Stimulated activated CD4-positive, alpha-beta T cell treated with anti-CD3 and anti-CD28 coated beads, Interleukin-1b, Interleukin-23, amount 100 ng/mL, for 4 hours (primary cell): ENCODE measurements around the gene KANK4.

ENCODE experiments used
- DNase-seq, 2 donors: peaks; one replicate each; pipeline ENCODE4 v3.0.0-alpha.2; 2020; ENCODE audit warnings: low read depth in 2 of 2

KANK4 gene

DNA sequence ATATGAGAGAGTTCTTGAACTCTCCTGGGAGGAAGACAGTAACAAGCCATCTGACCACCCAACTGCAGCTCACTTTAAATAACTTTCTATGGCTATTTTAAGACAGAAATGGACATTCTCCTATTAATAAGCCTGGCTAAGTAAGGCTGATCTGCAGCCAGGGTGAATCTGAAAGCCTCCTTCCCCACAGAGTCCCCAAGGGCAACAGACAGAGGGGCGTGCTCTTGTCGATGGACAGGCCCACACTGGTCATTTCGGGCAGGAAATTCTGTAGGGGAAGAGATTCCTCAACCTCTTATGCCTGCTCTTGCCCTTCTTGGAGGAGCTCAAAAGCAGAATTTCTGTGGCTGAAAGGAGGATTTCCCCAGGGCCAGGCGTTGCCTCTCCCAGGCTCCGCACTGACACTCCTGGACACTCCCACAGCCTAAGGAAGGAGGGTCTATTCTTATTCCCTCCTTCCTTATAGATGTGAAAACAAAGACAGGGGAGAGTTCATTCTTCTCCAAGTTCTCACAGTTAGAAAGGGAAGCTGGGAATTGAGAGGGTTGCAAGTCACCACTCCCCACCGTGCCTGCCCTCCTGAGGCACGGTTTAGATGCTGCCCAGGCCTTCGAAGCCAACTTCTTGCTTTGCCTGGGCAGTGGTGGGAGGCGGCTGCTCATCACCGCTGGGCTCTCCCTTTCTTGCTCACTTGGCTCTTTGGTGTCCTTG lies 17.9 kb upstream of the KANK4 start:
- DNase-seq, result no peak

GRCh38 chr1:62336638-62336994 lies 17.4 kb upstream of the KANK4 start:
- no peak for DNase-seq

DNA sequence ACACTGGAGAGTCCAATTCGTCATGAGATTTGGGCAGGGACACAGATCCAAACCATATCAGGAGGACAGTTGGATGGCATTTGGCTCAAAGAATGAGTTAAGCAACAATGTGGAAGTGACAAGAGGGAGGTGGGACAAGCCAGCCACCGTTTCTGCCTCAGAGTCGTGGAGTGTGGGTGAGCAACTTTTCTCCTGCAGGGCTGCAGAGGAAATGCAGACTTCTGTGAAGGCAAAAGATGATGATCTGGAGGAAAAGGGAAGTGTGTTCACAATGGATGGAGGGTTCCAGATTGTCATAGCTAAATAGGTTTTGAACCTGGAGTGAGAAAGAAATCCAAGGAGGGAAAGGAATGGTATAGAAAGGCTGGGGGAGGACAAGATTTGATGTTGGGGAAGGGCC lies 16.4 kb upstream of the KANK4 start:
- no peak for DNase-seq

GRCh38 chr1:62334434-62334985 lies 15.3 kb upstream of the KANK4 start:
- DNase-seq, result no peak

DNA sequence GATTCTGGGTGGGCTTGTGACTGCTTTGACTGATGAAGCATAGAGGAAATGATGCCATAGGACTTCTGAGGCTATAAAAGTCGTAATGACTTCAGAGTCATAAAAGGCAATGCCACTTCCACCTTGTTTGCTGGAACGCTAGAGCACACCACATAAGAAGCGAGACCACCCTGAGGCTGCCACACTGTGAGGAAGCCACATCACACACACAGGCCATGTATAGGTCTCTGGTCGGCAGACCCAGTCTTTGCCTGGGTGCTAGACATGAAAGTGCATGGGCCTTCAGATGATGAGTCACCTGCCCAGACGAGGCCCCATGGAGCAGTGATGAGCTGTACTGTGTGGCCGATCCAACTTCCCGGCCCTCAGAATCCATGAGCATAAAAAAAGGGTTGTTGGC lies 14.2 kb upstream of the KANK4 start:
- no peak for DNase-seq

- no peak for DNase-seq
These were observed 8.3 kb upstream of the KANK4 start for GRCh38 chr1:62327360-62328055.

- no peak for DNase-seq
These were observed 6.4 kb upstream of the KANK4 start for GRCh38 chr1:62325681-62326080.

DNA sequence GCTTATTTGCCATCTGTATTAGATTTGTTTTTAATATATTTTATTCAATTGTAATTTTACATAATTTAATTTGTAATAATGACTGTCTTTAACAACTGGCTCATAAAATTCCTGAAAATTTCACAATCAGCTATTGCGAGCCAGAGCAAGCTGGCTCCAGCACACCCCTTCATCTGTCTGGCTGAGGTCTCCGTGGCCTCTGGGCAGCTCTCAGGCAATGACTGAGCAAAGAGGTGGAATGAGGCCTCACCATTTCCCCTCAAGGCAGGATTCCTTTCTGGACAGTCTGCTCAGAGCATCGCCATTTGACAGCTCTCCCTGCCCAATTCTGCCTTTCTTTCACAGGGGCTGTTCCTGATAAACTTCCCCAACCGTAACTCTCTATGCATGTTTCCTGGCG lies 5.8 kb upstream of the KANK4 start:
- DNase-seq, result no peak

DNA sequence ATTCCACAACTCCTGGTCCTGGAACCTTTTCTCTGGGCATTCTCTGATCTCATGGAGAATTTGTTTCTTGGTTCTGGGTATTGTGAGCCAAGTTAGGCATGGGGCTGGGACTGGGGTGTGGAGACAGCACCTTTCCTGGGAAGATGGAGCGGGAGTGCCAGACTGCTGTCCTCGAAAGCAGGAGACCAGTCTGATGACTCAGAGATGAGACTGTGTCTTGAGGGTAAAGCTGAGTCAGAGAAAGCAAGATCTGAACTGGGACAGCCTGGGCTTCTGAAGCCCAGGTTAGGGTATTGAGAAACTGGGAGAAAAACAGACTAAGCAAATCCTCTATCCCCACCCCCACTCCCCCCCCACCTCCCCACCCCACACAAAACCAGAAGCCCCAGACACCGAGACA lies 2.2 kb upstream of the KANK4 start:
- no peak for DNase-seq

DNA sequence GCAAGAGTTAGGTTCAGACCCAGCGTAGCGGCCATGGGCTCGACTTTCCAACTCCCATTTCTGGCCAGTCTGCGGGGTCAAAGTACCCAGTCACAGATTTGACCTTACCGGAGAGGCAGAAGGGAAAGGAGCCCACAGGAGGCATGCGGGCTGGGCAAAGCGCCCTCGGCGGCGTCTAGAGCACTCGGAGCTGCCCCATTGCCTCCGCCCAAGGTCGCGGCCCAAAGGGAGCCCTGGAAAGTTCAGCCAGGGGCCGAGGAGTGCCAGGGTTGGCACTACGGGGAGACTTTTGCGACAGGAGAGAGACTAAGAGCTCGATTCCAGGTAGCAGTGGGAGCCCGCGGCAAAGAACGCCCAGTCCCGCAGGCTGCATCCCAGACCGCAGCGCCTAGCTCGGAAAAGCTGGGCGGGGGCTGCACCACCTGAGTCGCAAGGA lies 896 bp downstream of the KANK4 start:
- no peak for DNase-seq

- DNase-seq, result no peak
These were observed 2.0 kb downstream of the KANK4 start for GRCh38 chr1:62317021-62317768.

DNA sequence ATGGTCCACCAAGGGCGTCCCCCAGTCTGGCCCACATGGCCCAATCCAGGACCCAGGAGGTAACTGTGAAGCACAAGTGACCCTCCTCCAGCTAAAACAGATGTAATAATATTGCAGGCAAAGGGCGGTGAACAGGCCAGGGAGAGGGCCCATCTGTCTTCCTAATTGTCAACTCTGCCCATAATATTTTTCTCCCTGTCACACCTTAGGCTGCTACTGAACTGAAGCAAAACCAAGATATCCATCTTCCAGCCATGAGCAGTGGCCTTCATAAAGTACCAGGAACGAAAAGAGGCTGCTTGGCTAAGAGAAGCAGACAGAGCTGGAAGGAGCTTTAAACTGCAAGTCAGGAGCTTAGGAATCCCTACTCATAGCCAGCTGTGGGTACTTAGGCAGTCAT lies 3.1 kb downstream of the KANK4 start:
- no peak for DNase-seq

- DNase-seq, result no peak
These were observed 3.8 kb downstream of the KANK4 start for GRCh38 chr1:62315387-62315786.

DNA sequence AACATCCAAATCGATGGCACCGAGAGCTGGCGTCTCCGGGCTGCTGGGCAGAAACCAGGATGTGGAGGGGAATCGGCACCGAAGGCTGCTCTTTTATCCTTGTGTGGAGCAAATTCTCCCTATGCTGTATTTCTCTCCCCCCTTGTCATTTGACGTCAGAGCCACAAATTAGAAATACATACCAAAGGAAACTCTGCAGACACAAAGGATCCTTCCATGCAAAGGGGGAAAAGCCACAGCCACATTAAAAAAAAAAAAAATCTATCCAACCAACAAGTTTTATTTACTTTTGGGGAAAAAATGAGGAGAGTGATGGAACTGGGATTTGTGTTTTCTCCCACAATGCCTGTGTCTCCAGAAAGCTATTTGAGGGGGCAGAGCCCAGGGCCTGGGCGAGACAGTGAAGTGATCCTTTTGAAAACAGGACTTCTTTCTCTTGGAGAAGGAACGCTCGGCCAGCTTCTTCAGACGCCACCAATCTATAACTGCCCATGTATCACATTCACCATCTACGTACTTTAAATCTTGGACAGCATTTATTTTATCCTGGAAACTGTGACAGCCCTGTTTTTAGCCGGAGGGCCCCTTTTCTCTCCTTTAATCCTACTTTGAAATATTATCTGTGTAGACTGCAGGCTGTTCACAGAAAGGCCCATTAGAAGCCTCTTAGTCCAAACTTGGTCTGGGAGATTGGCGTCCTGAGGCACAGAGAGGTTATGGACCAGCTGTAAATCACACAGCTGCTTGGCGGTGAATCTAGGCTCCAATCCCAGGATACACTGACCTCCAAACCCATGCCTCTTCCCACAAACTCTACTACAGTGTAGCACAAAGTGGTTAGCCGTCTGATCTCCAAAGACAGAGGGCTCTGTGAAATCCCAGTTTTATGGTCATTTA lies 4.5 kb downstream of the KANK4 start:
- DNase-seq, result no peak

- no peak for DNase-seq
These were observed 6.5 kb downstream of the KANK4 start for GRCh38 chr1:62312698-62313097.

GRCh38 chr1:62311473-62311943 lies 7.7 kb downstream of the KANK4 start:
- no peak for DNase-seq

- no peak for DNase-seq
These were observed 9.3 kb downstream of the KANK4 start for GRCh38 chr1:62309906-62310305.

DNA sequence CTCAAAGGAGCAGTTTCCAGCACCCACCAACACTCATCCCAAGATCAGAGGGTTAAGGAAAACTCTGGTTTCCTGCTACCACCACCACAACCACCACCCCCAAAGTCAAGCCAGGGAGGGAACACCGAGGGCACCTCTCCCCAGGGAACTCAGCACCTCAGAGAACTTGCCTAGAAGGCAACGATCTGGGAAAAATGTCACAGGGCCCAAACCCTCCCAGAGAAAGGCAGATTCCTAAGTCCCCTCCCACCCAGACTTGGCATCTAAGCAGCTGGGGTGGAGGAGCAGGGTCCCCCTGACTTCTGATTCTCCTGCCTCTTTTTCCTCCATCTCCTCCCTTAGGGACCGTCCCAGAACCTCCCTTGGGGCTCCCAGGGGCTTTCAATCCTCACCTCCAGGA lies 10.6 kb downstream of the KANK4 start:
- no peak for DNase-seq

GRCh38 chr1:62307895-62308492 lies 11.2 kb downstream of the KANK4 start:
- DNase-seq, result no peak

- no peak for DNase-seq
These were observed 11.8 kb downstream of the KANK4 start for GRCh38 chr1:62307446-62307845.

DNA sequence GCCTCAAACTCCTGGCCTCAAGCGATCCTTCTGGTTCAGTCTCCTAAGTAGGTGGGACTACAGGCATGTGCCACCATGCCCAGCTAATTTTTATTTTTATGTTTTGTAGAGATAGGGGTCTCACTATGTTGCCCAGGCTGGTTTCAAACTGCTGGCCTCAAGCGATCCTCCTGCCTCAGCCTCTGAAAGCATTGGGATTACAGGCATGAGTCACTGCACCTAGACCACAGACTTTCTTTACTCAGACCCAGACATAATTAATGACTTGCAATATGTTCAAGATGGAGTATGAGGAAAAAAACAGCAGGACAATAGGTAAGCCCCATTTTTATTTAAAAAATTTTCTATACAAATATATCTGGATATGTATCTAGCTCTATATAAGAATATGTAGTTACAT lies 13.2 kb downstream of the KANK4 start:
- DNase-seq, result no peak
